ENCODE results near the gene ITGB3BP.
"Not testable (repeated sequence)": the region's sequence is repeated elsewhere in the genome, so short reads cannot be mapped to it uniquely, and the experiment has no call there.

The ITGB3BP gene

DNA sequence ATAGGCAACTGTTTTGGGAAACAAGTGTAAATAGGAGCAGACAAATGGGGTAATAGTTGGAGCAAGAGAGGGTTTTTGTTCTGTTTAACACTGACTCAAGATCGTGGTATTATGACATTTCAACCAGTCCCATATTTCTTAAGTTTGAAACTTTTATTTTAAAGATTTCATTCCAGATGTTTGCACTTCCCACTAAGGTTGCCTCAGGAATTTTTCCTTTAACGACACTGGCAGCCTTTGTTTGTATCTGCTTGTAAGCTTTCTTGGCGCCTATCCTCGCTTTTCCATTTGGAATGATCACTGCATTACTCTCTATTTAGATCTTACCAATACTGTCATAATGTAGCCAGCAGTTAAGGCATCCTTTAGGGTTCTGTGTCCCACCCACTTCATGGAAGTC, 87.9 kb downstream of the ITGB3BP start:
- Histone ChIP-seq H3K27ac (ENCODE audit: poor library complexity, severe bottlenecking) (no peak overlapping the region), H3K9me3 (ENCODE audit: severe bottlenecking) (no peaks in the 10 kb centered on the region), H3K27me3 (ENCODE audit: insufficient read depth, poor library complexity, severe bottlenecking) (no peaks in the 10 kb centered on the region), H3K4me3 (ENCODE audit: severe bottlenecking) (no peak overlapping the region), H3K4me1 (ENCODE audit: insufficient read depth, poor library complexity, severe bottlenecking) (no peaks in the 10 kb centered on the region), H3K36me3 (ENCODE audit: low read depth) (peaks cover 17% of the 10 kb centered on the region; the same call in 1 of the 2 replicates)
- no peak for ATAC-seq (ENCODE audit: low read depth)
- TF ChIP-seq, protein P1, sequence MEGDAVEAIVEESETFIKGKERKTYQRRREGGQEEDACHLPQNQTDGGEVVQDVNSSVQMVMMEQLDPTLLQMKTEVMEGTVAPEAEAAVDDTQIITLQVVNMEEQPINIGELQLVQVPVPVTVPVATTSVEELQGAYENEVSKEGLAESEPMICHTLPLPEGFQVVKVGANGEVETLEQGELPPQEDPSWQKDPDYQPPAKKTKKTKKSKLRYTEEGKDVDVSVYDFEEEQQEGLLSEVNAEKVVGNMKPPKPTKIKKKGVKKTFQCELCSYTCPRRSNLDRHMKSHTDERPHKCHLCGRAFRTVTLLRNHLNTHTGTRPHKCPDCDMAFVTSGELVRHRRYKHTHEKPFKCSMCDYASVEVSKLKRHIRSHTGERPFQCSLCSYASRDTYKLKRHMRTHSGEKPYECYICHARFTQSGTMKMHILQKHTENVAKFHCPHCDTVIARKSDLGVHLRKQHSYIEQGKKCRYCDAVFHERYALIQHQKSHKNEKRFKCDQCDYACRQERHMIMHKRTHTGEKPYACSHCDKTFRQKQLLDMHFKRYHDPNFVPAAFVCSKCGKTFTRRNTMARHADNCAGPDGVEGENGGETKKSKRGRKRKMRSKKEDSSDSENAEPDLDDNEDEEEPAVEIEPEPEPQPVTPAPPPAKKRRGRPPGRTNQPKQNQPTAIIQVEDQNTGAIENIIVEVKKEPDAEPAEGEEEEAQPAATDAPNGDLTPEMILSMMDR (IDR thresholded peaks at IDR 0.05; ENCODE audit: poor library complexity, severe bottlenecking), result no peak
- no peak for DNase-seq (ENCODE audit: low spot score)

DNA sequence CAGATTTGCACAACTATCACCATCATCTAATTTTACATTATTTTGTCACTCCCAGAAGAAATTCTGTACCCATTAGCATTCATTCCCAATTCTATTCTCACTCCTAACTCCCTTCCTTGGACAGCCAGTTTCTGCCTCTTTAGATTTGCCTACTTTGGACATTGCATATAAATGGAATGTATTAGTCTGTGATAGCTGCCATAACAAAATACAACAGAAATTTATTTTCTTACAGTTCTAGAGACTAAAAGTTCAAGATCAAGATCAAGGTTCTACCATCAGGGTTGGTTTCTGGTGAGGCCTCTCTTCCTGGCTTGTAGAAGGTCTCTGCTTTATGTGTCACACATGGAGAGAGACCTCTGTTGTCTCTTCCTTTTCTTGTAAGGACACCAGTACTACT, 93.7 kb downstream of the ITGB3BP start:
- no peaks in the 10 kb centered on the region for H3K27me3 ChIP-seq (ENCODE audit: insufficient read depth, poor library complexity, severe bottlenecking)
- H3K4me1 ChIP-seq (ENCODE audit: insufficient read depth, poor library complexity, severe bottlenecking), result no peaks in the 10 kb centered on the region
- no peak overlapping the region for H3K4me3 ChIP-seq (ENCODE audit: severe bottlenecking)

DNA sequence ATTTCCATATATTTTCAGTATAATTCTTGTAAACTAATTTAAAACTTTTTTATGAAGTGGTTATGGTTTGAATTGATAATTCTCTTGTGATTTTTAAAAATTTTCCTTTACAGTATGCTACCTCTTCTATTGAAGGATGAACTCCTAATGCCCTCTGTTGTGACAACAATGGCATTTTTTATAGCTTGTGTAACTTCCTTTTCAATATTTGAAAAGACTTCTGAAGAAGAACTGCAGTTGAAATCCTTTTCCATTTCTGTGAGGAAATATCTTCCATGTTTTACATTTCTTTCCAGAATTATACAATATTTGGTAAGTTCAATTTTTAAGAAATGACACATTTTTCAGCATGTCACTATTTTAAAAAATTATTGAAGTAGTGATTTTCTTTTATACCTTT, 94.2 kb downstream of the ITGB3BP start:
- DNase-seq (ENCODE audit: low spot score) (no peak), ATAC-seq (ENCODE audit: low read depth) (no peak)

More for the DNA sequence above, 93.7 kb downstream of the ITGB3BP start:
- no peak for DNase-seq (ENCODE audit: low spot score)
- no peak overlapping the region for H3K27ac ChIP-seq (ENCODE audit: poor library complexity, severe bottlenecking)
- no peak for ATAC-seq (ENCODE audit: low read depth)
- peaks cover 9% of the 10 kb centered on the region for H3K36me3 ChIP-seq (ENCODE audit: low read depth)
- H3K9me3 ChIP-seq (ENCODE audit: severe bottlenecking), result no peaks in the 10 kb centered on the region
- TF ChIP-seq, protein P1 (IDR thresholded peaks at IDR 0.05; ENCODE audit: poor library complexity, severe bottlenecking), result no peak

DNA sequence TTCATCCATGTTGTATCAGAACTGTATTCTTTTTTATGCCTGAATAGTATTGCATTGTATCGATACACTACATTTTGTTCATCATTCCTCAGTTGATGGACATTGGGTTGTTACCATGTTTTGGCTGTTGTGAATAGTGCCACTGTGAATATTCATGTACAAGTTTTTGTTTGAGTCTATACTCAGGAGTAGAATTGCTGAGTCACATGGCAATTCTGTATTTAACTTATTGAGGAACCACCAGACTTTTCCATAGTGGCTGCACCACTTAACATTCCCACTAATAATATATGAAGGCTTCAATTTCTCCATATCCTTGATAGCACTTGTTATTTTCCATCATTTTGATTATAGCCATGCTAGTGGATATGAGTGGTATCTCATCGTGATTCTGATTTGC, 99.4 kb downstream of the ITGB3BP start:
- DNase-seq (ENCODE audit: low spot score), result no peak
- no peaks in the 10 kb centered on the region for H3K27me3 ChIP-seq (ENCODE audit: insufficient read depth, poor library complexity, severe bottlenecking)
- no peak overlapping the region for H3K27ac ChIP-seq (ENCODE audit: poor library complexity, severe bottlenecking)
- TF ChIP-seq, protein P1 (IDR thresholded peaks at IDR 0.05; ENCODE audit: poor library complexity, severe bottlenecking), result no peak
- no peak overlapping the region for H3K4me3 ChIP-seq (ENCODE audit: severe bottlenecking)
- H3K9me3 ChIP-seq (ENCODE audit: severe bottlenecking), result no peaks in the 10 kb centered on the region
- H3K36me3 ChIP-seq (ENCODE audit: low read depth), result no peaks in the 10 kb centered on the region
- no peak for ATAC-seq (ENCODE audit: low read depth)
- no peaks in the 10 kb centered on the region for H3K4me1 ChIP-seq (ENCODE audit: insufficient read depth, poor library complexity, severe bottlenecking)

More for the DNA sequence above, 94.2 kb downstream of the ITGB3BP start:
- Histone ChIP-seq H3K4me3 (ENCODE audit: severe bottlenecking) (no peak overlapping the region), H3K36me3 (ENCODE audit: low read depth) (peaks cover 9% of the 10 kb centered on the region), H3K27ac (ENCODE audit: poor library complexity, severe bottlenecking) (no peak overlapping the region), H3K9me3 (ENCODE audit: severe bottlenecking) (no peaks in the 10 kb centered on the region), H3K27me3 (ENCODE audit: insufficient read depth, poor library complexity, severe bottlenecking) (no peaks in the 10 kb centered on the region), H3K4me1 (ENCODE audit: insufficient read depth, poor library complexity, severe bottlenecking) (no peaks in the 10 kb centered on the region)
- TF ChIP-seq, protein P1 (IDR thresholded peaks at IDR 0.05; ENCODE audit: poor library complexity, severe bottlenecking), result no peak

DNA sequence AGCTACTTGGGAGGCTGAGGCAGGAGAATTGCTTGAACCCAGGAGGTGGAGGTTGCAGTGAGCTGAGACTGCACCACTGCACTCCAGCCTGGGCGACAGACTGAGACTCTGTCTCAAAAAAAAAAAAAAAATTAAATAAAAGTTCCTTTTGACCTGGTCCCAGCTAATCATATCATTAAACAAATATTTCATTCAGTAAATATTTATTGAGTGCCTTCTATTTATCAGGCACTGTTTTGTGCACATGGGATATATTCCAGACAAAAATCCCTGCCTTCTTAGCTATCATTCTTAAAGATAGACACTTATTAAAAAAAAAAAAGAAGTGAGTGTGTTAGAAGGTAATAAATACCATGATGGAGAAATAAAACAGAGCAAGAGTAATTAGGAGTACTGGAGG, 102.3 kb downstream of the ITGB3BP start:
- H3K4me1 ChIP-seq (ENCODE audit: insufficient read depth, poor library complexity, severe bottlenecking); DNase-seq (ENCODE audit: low spot score); H3K27me3 ChIP-seq (ENCODE audit: insufficient read depth, poor library complexity, severe bottlenecking); H3K4me3 ChIP-seq (ENCODE audit: severe bottlenecking); H3K9me3 ChIP-seq (ENCODE audit: severe bottlenecking); H3K36me3 ChIP-seq (ENCODE audit: low read depth); H3K27ac ChIP-seq (ENCODE audit: poor library complexity, severe bottlenecking); ATAC-seq (ENCODE audit: low read depth): not testable (repeated sequence)

All from RWPE2 (cell line).